GM20000 (cell line): ENCODE results near the gene EHBP1.

Experiments
- DNase-seq: peaks from one replicate; pipeline ENCODE4 v3.0.0; 2012; ENCODE audit warnings: low spot score
- TF ChIP-seq, protein P1 (sequence below): IDR thresholded peaks from 2 replicates; pipeline ENCODE4 v1.5.1; 2012; ENCODE audit warnings: mild to moderate bottlenecking, control low read depth; ENCODE audit errors: extremely low read depth, missing control alignments

Gene EHBP1

DNA sequence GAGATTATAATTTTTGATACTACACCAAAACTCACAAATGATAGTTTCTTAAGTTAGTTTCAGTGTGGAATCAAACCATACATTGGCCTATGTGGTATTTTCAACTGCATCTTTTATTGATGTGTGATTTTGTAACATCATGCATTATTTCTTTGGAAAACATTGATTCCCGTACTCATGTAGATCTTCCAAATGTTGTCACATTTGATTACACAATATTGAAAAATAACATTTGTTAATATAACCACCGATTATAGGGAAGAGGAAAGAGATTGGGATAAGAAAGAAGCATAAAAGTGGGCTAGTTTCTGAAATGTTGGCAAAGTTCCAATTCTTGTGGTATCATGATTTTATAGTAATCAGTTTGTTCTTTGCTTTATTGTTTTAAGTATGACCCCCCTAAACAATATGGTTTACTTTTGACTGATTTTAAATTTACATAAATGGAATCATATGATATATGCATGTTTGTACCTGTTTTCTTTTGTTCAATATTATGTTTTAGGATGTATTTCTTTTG, 227.9 kb downstream of the EHBP1 start:
- TF ChIP-seq, protein P1, sequence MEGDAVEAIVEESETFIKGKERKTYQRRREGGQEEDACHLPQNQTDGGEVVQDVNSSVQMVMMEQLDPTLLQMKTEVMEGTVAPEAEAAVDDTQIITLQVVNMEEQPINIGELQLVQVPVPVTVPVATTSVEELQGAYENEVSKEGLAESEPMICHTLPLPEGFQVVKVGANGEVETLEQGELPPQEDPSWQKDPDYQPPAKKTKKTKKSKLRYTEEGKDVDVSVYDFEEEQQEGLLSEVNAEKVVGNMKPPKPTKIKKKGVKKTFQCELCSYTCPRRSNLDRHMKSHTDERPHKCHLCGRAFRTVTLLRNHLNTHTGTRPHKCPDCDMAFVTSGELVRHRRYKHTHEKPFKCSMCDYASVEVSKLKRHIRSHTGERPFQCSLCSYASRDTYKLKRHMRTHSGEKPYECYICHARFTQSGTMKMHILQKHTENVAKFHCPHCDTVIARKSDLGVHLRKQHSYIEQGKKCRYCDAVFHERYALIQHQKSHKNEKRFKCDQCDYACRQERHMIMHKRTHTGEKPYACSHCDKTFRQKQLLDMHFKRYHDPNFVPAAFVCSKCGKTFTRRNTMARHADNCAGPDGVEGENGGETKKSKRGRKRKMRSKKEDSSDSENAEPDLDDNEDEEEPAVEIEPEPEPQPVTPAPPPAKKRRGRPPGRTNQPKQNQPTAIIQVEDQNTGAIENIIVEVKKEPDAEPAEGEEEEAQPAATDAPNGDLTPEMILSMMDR = no peak
- no peak for DNase-seq

DNA sequence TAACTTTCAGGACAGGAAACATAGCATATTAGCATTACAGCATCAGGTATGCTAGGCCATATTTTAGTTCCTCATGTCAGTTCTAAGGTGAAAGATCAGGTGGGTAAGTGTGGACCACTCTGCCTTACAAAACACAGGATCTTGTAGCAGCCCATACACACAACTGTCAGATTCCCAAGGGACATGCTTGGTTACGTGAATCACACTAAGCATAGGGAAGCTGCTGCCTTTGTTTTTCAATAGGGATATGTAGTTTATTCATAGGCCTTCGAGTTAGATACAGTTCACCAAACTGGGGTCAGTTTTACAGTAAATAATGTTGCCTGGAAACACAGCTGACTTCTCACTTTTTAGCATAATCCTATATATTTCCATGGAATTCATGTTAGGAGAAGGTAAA, 229.0 kb downstream of the EHBP1 start:
- TF ChIP-seq, protein P1 = no peak
- no peak for DNase-seq

DNA sequence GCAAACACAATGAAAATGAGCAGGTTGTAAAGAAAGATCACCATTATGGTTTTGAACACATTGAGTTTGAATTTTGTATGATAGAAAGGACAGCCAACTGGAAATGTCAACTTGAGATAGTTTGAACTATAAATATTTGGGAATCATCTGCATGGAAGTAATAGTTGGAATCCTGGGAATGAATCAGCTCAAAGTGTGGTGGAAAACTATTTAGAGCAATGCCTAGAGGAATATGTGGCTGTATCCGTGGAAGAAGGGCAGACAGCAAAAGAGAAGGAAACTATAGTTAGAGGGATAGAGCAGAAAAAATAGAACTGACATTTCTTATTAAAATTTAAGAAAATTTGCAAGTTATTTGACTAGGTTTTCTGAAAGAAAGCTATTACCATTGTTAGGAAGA, 232.6 kb downstream of the EHBP1 start:
- TF ChIP-seq, protein P1 = no peak
- DNase-seq = no peak

DNA sequence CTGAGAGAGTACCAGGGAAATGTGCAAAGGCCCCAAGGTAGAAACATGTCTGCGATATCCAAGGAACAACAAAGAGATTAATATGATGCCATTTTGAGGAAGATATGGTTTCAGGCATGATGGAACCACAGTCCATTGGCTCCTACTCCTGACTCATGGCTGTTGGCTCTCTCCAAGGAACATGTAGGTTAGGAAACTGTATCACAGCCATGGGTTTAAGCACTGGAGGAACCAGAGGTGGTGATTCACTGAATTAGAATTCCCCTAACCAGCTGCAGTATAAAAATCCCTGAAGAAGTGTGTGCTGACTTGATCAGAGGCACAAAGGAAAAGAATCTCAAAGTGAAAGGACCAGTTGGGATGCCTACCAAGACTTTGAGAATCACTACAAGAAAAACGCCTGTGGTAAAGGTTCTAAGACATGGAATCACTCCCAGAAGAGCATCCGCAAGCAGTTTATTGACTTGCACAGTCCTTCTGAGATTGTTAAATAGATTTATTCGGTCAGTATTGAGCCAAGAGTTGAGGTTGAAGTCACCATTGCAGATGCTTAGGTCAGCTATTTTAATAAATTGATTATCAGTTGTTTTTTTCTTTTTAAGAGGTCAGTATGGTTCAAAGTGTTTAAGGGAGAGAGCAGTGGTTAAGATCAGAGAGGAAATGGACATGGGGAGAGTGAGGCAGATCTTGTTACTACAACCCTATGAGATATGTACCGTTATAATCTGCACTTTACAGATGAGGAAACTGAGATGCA, 234.4 kb downstream of the EHBP1 start:
- TF ChIP-seq, protein P1 = no peak
- no peak for DNase-seq

DNA sequence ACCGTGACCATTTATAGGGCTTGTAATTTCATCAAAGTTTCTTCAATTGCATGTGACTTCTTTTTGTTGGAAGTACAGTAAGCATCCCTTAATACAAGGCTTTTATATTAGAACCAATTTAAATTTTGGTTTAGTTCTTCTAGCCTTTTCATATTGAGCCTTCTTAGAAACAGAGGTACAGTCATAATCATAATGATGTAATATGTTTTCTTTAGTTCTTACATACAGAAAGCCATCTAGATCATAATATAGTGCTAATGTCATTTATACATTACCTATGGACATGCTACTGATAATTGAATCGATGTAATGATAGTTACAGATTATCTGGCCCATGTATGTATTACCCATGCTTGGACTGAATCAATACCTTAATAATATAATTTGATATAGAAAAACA, 235.2 kb downstream of the EHBP1 start:
- TF ChIP-seq, protein P1 = no peak
- no peak for DNase-seq

DNA sequence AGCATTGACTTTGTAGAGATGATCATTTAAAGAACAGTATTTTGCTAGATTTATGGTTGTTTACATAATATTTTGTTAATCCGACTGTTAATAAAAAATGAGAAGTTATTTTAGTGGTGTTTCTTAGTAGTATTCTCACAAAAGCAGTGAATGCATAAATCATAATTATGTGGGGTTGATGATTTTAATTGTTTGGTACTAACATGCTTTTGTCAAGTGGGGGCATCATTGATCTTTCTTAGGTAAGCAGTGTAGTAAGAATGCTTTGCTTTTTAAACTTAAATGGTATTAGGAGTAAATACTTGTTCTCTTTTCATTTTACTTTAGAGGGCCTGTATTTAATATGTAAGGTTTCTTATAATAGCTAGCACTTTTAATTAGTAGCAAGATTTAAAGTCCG, 235.9 kb downstream of the EHBP1 start:
- TF ChIP-seq, protein P1 = no peak
- DNase-seq = no peak

DNA sequence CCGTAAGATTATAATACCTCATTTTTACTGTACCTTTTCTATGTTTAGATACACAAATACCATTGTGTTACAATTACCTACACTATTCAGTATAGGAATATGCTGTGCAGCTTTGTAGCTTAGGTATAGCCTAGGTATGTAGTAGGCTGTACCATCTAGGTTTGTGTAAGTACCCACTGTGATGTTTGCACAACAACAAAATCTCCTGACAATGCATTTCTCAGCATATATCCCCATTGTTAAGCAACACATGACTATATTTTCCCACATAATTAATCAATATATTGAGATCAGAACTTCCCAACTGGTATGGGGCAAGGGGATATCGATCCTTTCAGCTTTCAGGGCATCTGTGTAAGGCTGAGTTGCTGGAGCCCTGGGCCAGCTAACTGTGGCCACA, 238.8 kb downstream of the EHBP1 start:
- DNase-seq = no peak
- TF ChIP-seq, protein P1 = no peak
